Measurements from ENCODE around the gene CCDC73. TPM values are rescaled to one million over a fixed set of nuclear protein-coding genes. Genes with fewer than 3 reads are reported as not detected.
"Not testable (repeated sequence)": the region's sequence is repeated elsewhere in the genome, so short reads cannot be mapped to it uniquely, and the experiment has no call there.

The CCDC73 gene
- total RNA-seq, 1 donor from 2014 or later: not detected

GRCh38 chr11:32729976-32730375 lies 64.5 kb downstream of the CCDC73 start:
- no peak for DNase-seq
- Histone ChIP-seq H3K36me3 (no peaks in the 10 kb centered on the region), H3K4me1 (no peaks in the 10 kb centered on the region), H3K4me3 (no peak overlapping the region), H3K27ac (replicated peaks) (no peak overlapping the region), H3K9me3 (replicated peaks) (peaks cover 25% of the 10 kb centered on the region), H3K27me3 (ENCODE audit: low read depth) (no peaks in the 10 kb centered on the region)
- TF ChIP-seq CTCF (IDR thresholded peaks at IDR 0.05; ENCODE audit: borderline replicate concordance): no peak
- intact Hi-C loops (cut with micrococcal nuclease): no loop called here

DNA sequence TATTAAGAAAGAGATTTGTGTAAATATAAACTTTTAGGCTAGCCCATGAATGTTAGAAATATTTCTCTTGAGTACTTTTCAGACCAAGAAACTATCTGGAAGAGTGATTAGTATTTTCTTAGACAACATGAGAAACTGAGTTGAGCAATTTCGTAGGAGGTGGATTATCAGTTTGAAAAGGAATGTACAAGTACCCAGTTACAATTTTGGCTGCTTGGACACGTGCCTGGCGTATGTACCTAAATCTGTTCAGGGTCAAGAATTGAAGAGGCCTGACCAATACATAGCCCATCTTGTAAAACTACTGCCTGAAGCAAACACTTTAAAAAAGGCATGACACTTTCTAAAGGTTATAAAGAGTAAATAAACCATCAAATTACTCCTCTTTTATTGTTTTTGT lies 71.1 kb downstream of the CCDC73 start:
- Histone ChIP-seq H3K9me3 (replicated peaks) (no peaks in the 10 kb centered on the region), H3K27ac (replicated peaks) (no peak overlapping the region), H3K36me3 (no peaks in the 10 kb centered on the region), H3K4me3 (no peak overlapping the region), H3K27me3 (ENCODE audit: low read depth) (no peaks in the 10 kb centered on the region), H3K4me1 (no peaks in the 10 kb centered on the region)
- no peak for DNase-seq
- no peak for TF ChIP-seq CTCF (IDR thresholded peaks at IDR 0.05; ENCODE audit: borderline replicate concordance)
- intact Hi-C loops (cut with micrococcal nuclease): no loop called here

DNA sequence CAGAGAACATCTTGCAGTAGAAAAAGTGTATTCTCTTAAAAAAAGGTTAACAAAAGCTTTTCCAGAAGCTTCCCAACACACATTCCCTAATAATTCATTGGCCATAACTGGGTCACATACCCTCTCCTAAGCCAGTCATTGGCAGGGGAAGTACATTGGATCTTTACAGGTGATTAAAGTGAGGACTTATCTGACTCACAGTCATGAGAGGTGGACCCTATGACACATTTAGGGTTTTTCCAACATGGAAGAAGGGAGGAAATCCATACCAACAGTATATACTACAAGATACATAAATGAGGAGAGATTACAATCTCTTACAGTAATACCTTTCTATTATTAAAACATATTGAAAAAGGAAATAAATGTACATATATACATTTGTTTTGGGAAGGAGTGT lies 72.2 kb downstream of the CCDC73 start:
- Histone ChIP-seq H3K4me3 (no peak overlapping the region), H3K27me3 (ENCODE audit: low read depth) (no peaks in the 10 kb centered on the region), H3K27ac (replicated peaks) (no peak overlapping the region), H3K36me3 (no peaks in the 10 kb centered on the region), H3K4me1 (no peaks in the 10 kb centered on the region), H3K9me3 (replicated peaks) (no peaks in the 10 kb centered on the region)
- no peak for DNase-seq
- TF ChIP-seq CTCF (IDR thresholded peaks at IDR 0.05; ENCODE audit: borderline replicate concordance): no peak
- intact Hi-C loops (cut with micrococcal nuclease): no loop called here

DNA sequence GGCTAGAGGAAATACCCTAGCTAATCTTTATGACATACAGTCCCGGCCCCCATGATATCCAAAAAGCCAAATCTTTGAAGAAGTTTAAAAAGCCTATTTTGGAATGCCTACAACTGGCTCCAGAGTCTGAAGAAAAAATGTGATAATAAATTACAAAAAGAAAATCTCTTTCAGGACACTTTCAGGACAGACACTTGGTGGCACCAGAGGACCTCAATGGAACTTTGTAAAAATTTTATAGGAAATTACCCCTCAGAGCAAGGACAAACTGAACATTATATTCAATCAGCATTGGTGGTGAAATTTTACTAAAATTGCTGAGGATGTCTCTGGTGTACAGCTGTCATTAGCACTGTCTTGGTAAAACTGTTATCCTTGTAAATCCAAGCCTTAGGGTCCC lies 81.0 kb downstream of the CCDC73 start:
- intact Hi-C loops (cut with micrococcal nuclease): no loop called here

DNA sequence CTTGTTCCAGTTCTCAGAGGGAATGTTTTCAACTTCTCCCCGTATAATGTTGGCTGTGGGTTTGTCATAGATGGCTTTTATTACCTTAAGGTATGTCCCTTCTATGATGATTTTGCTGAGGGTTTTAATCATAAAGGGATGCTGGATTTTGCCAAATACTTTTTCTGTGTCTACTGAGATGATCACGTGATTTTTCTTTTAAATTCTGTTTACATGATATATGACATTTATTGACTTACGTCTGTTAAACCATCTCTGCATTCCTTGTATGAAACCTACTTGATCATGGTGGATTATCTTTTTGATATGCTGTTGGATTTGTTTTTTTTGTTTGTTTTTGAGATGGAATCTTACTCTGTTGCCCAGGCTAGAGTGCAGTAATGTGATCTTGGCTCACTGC lies 85.5 kb downstream of the CCDC73 start:
- intact Hi-C loops (cut with micrococcal nuclease); H3K4me3 ChIP-seq; H3K4me1 ChIP-seq; DNase-seq; H3K36me3 ChIP-seq; H3K27ac ChIP-seq (replicated peaks): not testable (repeated sequence)
- H3K9me3 ChIP-seq (replicated peaks): peaks cover 18% of the 10 kb centered on the region
- H3K27me3 ChIP-seq (ENCODE audit: low read depth): peaks cover 17% of the 10 kb centered on the region

More for the DNA sequence above, 81.0 kb downstream of the CCDC73 start:
- no peaks in the 10 kb centered on the region for H3K9me3 ChIP-seq (replicated peaks)
- peaks cover 23% of the 10 kb centered on the region for H3K27me3 ChIP-seq (ENCODE audit: low read depth)
- H3K27ac ChIP-seq (replicated peaks): no peak overlapping the region
- H3K4me1 ChIP-seq: no peaks in the 10 kb centered on the region
- no peak overlapping the region for H3K4me3 ChIP-seq
- DNase-seq: no peak
- TF ChIP-seq CTCF (IDR thresholded peaks at IDR 0.05; ENCODE audit: borderline replicate concordance): peak; percentile 49
- no peaks in the 10 kb centered on the region for H3K36me3 ChIP-seq

DNA sequence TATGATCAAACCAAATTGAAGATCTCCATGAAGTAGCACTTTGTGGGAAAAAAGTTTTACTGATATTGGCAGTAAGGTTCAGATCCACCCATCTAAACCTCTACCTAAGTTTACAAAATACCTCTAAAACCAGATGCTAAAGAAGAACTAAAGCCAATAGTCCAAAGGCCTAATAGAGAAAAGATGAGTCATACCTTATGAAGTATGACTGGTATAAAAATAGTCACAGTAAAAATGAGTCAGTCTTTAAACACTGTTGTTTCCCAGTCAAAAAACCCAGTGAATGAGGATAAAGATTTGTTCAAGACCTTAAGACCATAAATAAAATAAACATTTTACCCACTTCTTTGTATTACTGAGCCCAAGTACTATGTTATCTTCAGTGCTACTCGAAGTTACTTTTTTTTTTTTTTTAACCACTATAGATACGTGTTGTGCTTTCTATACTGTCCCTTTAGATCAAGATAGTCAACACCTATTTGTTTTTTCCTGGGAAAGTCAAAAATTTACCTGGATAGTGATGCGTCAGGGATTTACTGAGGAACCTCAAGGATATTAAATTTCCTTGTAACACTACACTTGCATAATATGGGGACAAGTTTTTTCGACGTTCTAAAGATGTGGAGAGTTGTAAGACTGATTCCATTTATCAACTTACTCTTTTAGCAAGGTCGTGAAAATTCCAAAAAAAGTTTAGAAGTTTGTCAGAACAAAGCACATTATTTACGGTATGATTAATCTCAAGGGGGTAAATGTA lies 87.3 kb downstream of the CCDC73 start:
- H3K4me3 ChIP-seq: no peak overlapping the region
- H3K9me3 ChIP-seq (replicated peaks): peaks cover 22% of the 10 kb centered on the region
- no peak for TF ChIP-seq CTCF (IDR thresholded peaks at IDR 0.05; ENCODE audit: borderline replicate concordance)
- no peak overlapping the region for H3K27ac ChIP-seq (replicated peaks)
- H3K27me3 ChIP-seq (ENCODE audit: low read depth): peaks cover 9% of the 10 kb centered on the region
- no peaks in the 10 kb centered on the region for H3K4me1 ChIP-seq
- no peak for DNase-seq
- intact Hi-C loops (cut with micrococcal nuclease): no loop called here
- no peaks in the 10 kb centered on the region for H3K36me3 ChIP-seq
